GM18867 (cell line): ENCODE results near the gene CHN2.

Experiments
- ATAC-seq: cut with Tn5 transposase; IDR thresholded peaks from one replicate; pipeline ENCODE4 v1.9.1; 2021; ENCODE audit warnings: mild to moderate bottlenecking, moderate library complexity; ENCODE audit not compliant: unreplicated experiment

Gene CHN2

DNA sequence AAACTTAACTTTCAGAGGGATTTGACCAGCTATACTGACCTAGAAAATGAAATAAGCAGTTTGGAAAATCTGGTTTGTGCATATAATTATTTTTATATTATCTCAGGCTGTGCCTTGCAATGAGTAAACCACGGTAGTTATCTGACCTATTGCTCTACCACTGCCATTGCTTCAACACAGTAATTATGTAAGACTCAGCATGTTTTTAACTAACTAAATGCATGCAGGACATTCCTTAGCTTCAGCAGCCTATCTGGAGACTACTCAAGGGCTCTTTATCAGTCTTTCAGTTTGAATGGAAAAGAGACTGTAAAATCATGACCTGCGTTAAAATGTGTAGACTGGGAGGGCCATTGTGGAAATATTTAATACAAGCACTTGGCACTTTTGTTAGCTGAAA is 22.5 kb downstream of the CHN2 start:
- ATAC-seq, result no peak

DNA sequence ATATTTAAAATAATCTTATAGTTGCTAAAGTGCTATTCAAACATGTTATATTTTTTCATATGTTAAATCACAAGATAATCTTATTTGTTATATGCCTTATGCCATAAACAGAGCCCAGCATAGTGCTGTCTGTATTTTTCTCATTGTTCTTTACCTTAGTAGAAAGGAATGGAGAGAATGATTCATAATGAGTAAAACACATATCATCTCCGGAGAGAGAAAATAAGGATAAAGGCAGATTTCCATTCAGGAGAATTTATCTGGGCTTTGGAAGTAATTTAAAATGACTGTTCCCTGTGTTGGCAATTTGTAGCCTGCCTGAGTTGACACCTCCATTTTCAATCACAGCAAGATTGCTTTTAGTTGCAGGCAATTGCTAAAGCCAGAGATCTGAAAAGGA is 30.2 kb downstream of the CHN2 start:
- ATAC-seq, result no peak

DNA sequence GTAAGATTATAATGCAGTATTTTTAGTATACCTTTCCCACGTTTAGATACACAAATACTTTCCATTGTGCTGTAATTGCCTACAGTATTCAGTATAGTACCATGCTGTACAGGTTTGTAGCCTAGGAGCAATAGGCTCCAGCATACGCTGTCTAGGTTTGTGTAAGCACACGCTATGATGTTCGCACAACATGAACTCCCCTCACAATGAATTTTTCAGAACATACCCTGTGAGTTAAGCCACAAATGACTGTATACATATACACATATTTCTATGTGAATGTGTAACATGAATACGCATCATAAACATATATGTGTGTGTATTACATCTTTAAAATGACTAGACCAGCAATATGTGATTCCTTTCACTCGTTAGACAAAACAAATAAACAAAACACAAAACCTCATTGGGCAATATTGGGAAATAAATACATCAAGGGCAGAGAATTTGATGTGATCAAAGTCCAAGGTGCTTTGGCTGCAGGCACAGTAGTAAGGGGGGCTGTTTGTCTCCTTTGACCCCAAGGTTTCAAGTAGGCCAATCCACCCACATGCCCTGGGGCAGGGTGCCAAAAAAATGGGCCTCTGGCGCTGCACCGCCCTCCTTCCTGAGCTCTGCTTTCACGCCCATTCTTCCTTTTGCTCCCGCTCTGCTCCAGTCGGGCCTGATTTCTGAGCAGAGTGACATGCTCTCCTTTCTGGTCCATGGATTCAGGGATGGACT is 33.9 kb downstream of the CHN2 start:
- ATAC-seq, result no peak

GRCh38 chr7:29229066-29229465 is 34.5 kb downstream of the CHN2 start:
- ATAC-seq, result no peak

DNA sequence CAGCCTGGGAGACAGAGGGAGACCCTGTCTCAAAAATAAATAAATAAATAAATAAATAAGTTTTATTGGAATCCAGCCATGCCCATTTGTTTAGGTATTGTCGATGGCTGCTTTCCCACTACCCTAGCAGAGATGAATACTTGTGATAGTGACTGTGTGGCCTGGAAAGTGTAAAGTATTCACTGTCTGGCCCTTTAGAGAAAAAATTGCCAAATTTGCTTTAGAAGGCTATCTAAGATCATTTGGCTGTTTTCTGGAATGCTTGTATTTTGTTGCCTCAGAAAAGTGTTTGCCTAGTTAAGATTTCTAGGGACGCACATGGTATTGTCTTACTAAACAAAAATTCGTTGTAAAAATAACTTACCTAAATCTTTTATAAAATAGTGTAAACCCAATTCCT is 35.4 kb downstream of the CHN2 start:
- no peak for ATAC-seq

DNA sequence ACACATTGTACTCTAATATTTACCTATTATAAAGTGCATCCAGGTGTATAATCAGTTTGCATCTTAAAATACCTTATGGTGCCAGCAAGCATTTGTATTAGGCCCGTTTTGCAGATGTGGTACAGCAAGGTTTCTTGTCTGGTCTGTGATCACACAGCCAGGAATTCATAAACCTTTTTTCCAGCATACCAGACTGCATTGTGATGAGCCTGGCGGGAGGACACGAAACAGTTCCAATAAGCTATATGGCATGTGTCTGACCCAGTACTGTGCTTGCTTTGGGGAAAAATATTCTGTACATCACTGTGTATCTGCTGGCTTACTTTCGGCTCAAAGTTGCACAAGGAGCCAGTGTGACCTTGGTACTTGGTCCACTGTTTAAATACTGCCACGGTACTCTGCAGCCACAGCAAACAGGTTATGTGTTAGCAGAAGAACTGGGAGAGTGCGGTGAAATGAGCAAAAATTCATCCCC is 36.3 kb downstream of the CHN2 start:
- ATAC-seq, result no peak

DNA sequence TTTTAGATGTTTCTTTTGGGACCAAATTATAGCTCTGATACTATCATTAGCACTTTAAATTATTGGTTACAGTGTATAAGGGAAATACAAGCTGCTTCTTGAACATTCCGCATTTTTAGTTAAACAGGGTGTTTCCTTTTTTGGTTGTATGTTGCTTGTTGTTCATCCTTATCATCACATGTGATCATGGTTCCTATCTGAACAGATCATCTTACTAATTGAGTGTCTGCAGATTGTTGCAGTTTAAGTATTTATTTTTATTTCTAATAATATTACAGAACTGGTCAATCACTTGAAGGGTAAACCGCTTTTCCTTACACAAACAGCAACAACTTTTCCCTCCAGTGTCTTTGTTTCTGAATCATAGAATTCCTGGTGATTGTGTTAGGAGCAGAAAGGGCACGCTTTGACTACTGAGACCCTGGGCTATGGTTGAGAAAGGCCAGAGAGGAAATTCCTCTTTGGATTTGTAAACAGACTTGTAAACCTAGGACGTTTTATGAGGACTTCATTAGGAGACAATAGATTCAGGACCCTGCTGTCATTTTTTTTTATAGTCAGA is 37.2 kb downstream of the CHN2 start:
- ATAC-seq, result no peak

GRCh38 chr7:29234438-29234837 is 39.9 kb downstream of the CHN2 start:
- no peak for ATAC-seq

DNA sequence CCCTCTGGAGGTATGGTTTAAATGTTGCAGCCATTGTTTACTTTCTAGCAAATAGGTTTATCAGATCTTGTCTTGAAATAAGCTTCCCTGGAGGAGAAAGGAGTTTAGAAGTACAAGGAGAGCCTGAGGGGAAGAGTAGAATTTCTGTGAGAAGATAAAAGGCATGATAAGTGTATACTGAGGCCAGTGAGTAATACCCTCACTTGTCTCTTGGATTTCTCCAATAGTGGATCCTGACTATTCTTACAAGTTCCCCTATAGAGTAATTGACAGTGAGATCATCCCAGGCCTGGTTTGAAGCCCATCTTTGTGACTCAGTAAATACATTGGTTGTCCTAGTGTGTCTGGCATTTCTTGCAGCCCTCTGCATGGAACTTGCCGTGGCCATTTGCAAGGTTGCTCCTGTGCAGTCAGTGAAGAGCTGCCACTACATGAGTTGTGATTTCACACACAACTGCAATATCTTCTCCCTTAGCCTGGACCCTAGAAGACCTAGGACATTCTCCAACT is 41.6 kb downstream of the CHN2 start:
- ATAC-seq, result no peak

DNA sequence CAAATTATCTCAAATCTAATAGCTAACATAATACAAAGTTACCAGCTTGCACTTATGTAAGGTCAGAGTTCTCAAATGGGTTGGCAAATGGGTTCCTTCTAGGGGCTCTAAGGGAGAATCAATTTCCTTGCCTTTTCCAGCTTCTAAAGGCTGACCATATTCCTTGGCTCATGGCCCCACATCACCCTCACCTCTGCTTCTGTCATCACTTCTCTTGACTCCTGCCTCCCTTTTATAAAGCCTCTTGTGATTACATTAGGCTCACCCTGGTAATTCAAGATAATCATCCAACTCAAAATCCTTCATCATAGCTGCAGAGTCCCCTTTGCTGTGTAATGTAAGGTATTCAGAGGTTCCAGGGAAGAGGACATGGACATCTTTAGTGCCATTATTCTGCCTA is 42.1 kb downstream of the CHN2 start:
- ATAC-seq, result no peak

DNA sequence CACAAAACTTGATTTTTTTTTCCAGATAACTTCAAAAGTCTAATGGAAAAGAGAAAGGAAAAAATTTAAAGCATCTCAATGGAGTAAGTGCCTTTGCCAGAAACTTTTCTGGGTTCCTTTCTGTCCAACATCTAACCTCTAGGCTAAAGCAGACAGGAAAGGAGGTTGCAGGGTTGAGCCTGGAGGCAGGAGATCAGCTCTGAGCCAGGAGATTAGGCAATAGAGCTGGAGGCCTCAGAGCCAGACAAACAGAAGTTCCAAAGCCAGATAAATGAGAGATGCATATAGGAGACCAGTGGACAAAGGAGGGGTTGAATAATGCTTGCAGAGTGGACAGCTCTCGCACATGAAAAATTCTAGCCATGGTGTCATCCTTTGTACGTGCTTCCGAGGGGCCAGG is 42.9 kb downstream of the CHN2 start:
- no peak for ATAC-seq

- ATAC-seq, result no peak
These were observed 45.1 kb downstream of the CHN2 start for GRCh38 chr7:29239638-29240037.

- ATAC-seq, result no peak
These were observed 47.7 kb downstream of the CHN2 start for GRCh38 chr7:29242265-29242664.

DNA sequence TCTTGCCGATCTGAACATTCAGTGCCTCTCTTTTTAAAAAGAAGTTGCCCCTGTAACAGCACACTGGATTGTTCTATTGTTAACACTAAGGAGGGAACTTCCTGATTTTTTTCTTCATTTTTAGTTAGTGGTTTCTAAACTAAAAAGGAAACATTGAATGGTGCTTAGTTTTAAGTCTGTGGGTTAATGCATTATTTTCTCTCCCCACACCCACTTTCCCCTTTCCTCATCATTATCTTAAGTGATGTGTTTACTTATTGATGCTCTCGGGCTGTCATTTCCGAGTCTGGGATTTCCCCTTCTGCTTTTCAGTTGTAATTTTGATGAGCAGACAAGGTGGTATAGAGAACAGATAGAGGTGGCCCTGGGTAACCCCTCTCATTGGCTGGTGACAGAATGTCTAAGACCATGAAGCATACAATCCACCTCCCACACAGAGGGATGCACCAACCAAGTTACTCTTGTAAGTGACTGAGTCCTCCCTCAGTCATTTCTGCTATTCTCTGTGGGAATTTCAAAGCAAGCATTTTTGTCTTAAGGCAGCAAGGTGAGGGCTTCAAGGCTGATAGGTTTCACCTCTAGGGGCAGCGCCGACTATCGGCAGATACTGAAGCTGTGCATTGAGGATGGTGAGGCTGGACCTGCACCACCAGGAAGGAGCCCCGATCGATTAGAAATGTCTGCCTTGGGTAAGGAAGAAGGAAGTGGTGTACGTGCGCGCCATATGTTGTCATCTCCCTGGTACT is 49.5 kb downstream of the CHN2 start:
- ATAC-seq, result peak; percentile 80

- no peak for ATAC-seq
These were observed 52.8 kb downstream of the CHN2 start for GRCh38 chr7:29247224-29247962.

- ATAC-seq, result no peak
These were observed 53.3 kb downstream of the CHN2 start for GRCh38 chr7:29247963-29248236.

GRCh38 chr7:29248713-29249382 is 54.3 kb downstream of the CHN2 start:
- ATAC-seq, result no peak

- no peak for ATAC-seq
These were observed 54.8 kb downstream of the CHN2 start for GRCh38 chr7:29249383-29249750.

- ATAC-seq, result no peak
These were observed 55.3 kb downstream of the CHN2 start for GRCh38 chr7:29249860-29250259.

- ATAC-seq, result no peak
These were observed 58.6 kb downstream of the CHN2 start for GRCh38 chr7:29253225-29253624.

DNA sequence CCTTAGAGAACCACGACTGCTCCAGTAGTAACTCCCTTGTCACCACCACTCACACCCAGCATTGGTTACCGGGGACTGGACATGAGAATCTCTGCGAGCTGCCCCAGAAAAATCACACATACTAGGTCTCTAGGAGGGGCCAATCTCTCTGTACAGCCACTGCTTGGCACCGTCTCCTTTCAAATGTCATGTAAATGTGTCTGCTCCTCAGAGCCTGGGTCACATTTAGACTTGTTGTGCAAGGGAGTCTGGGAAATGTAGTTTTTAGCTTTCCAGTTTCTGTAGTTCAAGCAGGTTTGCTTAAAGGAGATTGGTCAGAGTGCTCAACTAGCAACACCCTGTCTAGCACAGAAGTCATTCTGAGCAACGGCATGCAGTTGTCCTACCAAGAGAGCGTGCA is 60.0 kb downstream of the CHN2 start:
- no peak for ATAC-seq
